ENCODE results near the gene ARSI.

Gene ARSI

GRCh38 chr5:150302301-150303069 lies at the start of gene ARSI:
TSS of gene ARSI (minus strand) at chr5:150302905. CDS start at chr5:150302373, 532 bp downstream.
- DNase-seq (ENCODE audit: low read depth) = no peak
- peak within 1 kb of the TSS; percentile 36 for H3K4me3 ChIP-seq (ENCODE audit: low read depth, low read length)

DNA sequence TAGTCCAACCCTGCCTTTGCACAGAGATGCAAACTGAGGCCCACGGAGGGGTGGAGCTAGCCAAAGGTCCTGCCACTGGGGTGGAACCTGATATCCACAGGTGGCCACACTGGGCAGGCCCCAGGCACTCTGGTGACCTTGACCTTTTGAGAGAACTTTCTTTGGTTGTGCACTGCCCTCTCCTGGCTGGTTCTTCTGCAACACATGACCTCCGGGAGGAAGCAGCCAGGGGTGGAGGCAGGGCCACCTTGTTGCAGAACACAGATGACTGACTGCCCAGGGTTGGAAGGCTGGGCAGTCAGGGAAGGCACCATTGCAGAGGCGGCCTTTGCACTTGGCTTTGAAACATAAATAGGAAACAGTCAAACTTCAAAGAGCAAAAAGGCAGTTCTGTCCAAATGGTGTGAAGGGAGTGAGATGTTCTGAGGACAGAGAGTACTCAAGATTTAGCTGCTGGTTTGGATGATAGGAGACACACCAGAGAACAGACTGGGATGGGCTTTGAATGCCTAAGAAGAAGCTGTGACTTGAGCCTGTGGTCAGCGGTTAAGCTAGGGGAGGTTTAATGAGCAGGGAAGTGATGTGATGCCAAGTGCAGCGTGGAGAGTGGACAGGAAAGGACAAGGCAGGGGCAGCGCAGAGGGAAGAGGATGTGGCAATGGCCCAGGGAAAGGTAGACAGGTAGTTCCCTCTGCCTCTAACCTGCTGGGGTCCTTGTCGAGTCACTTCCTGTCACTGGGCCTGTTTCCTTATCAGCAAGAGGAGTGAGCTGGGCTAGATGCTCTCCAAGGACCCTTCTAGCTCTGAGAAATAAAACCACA lies 48.0 kb upstream of the ARSI start:
- peak; percentile 14 for DNase-seq (ENCODE audit: low read depth)
- no peak overlapping the region for H3K4me3 ChIP-seq (ENCODE audit: low read depth, low read length)

DNA sequence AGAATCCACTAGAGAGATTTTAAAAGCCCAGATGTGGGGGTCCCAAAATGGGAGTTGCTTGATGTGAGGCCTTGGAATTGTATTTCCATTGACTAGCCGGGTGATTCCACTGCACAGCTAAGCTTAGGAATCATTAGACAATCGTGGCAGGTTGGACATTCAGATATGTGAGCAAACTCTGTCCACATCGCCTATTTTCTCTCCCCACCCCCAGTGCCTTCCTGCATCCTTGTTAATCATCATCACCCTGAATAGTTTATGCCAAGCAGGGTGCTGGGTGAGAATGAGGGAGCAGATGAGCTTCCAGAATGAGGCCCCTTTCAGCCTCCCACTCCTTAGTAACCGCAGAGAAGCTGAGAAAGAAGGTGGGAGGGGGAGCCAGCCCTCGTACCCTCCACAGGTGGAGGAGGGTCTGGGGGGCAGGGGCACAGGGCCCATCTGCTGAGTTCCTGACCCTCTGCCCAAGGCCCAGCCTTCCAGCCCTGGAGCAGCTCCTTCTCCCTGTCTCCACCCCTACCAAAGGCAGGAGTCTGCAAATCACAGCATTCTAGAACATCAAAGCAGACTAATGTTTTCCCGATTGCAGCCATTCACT lies 47.1 kb upstream of the ARSI start:
- DNase-seq (ENCODE audit: low read depth) = no peak

GRCh38 chr5:150347451-150347850 lies 44.7 kb upstream of the ARSI start:
- DNase-seq (ENCODE audit: low read depth) = no peak
- H3K4me3 ChIP-seq (ENCODE audit: low read depth, low read length) = no peak overlapping the region

More for the DNA sequence above, 47.1 kb upstream of the ARSI start:
- H3K4me3 ChIP-seq (ENCODE audit: low read depth, low read length) = no peak overlapping the region

DNA sequence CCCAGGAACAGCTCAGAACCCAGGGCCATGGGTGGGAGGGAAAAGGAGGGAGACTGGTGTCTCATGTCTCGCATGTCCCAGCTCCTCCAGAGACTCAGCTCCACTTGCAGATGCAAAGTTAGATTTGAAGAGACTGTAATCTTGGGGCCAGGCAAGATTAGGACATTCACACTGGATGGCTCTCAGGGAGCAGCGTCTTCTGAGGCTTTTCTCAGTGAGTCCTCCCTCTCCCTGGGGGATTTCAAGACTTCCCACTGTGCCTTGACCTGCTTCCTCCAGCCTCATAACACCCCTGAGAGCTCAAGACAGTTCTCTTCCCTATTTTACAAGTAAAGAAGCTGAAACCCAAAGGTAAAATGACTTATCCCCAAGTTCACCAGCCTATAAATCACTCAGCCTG lies 44.3 kb upstream of the ARSI start:
- no peak overlapping the region for H3K4me3 ChIP-seq (ENCODE audit: low read depth, low read length)
- DNase-seq (ENCODE audit: low read depth) = no peak

GRCh38 chr5:150346592-150346991 lies 43.9 kb upstream of the ARSI start:
- no peak for DNase-seq (ENCODE audit: low read depth)
- no peak overlapping the region for H3K4me3 ChIP-seq (ENCODE audit: low read depth, low read length)

DNA sequence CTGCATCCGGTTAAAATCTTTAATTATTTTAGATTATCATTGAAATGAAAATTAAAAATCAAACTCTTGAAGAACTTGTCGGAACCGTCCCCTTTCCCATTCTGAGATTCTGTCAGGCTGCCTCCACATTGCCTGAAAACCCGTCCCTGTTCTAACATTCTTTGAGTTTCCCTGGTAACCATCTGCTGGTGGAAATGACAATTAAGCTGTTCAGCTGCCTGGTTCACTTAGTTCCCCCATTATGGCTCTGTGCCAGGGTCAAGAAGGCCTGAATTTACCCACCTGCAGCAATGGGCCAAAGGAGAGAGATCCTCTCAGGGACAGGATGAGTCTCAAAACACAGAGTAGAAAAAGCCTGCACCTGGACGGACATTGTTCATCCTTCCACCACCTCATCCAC lies 43.0 kb upstream of the ARSI start:
- no peak overlapping the region for H3K4me3 ChIP-seq (ENCODE audit: low read depth, low read length)
- DNase-seq (ENCODE audit: low read depth) = no peak

DNA sequence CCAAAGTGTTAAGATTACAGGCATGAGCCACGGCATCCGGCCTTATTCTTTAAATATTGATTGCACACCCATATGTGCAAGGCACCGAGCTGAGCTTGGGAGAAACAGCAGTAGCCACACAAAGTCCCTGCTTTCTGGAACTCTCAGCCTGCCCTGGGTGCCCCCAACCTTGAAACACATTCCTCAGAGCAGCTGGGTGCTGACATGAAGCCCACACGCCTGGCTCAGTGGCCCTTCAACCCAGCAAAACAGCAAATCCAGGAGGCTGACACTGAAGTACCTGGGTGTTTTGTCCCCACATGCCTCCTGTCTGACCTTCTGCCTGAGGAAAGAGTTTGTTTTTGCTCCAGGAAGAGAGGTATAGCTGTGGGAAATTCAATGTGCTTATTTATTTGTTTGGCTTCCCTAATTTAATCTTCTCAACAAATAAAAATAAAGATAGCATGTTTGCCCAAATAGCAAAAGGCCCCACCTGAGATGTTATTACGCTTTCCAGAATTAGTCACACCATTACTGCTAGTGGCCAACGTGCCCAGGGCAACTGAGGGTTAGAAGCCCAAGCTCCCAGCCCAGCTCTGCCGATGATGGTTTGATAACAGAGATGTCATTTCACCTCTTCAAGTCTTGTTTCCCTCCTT lies 41.4 kb upstream of the ARSI start:
- no peak for DNase-seq (ENCODE audit: low read depth)
- H3K4me3 ChIP-seq (ENCODE audit: low read depth, low read length) = no peak overlapping the region

GRCh38 chr5:150342583-150342982 lies 39.9 kb upstream of the ARSI start:
- DNase-seq (ENCODE audit: low read depth) = no peak
- H3K4me3 ChIP-seq (ENCODE audit: low read depth, low read length) = no peak overlapping the region

DNA sequence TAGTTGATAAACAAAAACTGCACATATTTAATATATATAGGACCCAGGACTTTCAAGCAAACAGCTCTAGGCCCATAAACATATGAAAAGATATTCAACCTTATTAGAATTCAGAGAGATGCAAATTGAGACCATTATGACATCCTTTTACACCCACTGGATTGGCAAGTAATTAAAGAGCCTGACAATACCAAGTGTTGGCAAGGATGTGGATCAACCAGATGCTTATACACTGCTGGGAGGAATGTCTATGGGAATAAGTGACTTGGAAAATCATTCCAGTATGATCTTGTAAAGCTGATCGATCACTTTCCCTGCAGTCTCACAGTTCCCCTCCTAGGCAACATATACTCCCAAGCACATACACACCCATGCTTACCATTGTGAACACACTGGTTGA lies 39.3 kb upstream of the ARSI start:
- DNase-seq (ENCODE audit: low read depth) = no peak
- no peak overlapping the region for H3K4me3 ChIP-seq (ENCODE audit: low read depth, low read length)

- no peak for DNase-seq (ENCODE audit: low read depth)
- H3K4me3 ChIP-seq (ENCODE audit: low read depth, low read length) = no peak overlapping the region
Measured at GRCh38 chr5:150341331-150341730, 38.6 kb upstream of the ARSI start.

DNA sequence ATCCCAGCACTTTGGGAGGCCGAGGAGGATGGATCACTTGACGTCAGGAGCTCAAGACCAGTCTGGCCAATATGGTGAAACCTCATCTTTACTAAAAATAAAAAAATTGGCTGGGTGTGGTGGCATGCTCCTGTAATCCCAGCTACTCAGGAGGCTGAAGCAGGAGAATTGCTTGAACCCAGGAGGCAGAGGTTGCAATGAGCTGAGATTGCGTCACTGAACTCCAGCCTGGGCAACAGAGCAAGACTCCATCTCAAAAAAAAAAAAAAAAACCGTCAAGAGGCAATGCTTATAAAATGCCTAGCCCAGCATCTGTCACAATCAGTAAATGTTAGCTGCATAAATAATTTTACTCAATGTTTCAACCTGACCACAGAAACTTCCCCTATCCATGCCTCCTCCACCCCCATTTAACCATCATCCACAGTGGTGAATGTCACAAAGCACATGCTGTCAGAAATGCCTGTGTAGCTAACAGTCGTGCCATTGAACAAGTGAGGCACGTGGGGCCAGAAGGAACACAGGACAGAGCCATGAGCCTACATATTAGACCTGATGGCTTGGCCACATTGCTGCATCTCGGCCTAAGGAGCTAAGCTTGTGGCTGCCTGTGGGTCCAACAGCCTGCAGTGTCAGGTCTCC lies 38.0 kb upstream of the ARSI start:
- H3K4me3 ChIP-seq (ENCODE audit: low read depth, low read length) = no peak overlapping the region
- no peak for DNase-seq (ENCODE audit: low read depth)

GRCh38 chr5:150339841-150340240 lies 37.1 kb upstream of the ARSI start:
- H3K4me3 ChIP-seq (ENCODE audit: low read depth, low read length) = no peak overlapping the region
- DNase-seq (ENCODE audit: low read depth) = no peak

DNA sequence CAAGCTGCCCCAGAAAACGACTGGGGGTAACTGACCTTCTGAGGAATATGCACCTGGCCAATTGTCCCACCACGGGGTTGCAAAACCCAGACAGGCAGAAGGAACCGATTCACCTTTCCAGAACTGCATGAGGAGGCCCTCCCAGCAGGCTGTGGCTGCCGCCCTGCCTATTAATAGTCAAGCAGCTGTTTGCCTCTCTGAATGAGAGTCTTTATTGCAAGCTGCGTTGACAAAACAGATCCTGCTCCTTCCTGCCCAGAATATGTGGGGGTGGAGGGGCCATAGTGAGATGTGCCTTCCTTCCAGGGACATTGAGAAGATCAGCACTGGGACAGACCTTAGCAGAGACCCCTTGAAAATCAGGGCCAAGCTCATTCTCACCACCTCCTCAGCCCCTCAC lies 36.5 kb upstream of the ARSI start:
- H3K4me3 ChIP-seq (ENCODE audit: low read depth, low read length) = no peak overlapping the region
- DNase-seq (ENCODE audit: low read depth) = no peak

- no peak for DNase-seq (ENCODE audit: low read depth)
Measured at GRCh38 chr5:150338546-150338945, 35.8 kb upstream of the ARSI start.

GRCh38 chr5:150335778-150336177 lies 33.1 kb upstream of the ARSI start:
- H3K4me3 ChIP-seq (ENCODE audit: low read depth, low read length) = no peak overlapping the region
- DNase-seq (ENCODE audit: low read depth) = no peak

More at GRCh38 chr5:150338546-150338945, 35.8 kb upstream of the ARSI start:
- H3K4me3 ChIP-seq (ENCODE audit: low read depth, low read length) = no peak overlapping the region

DNA sequence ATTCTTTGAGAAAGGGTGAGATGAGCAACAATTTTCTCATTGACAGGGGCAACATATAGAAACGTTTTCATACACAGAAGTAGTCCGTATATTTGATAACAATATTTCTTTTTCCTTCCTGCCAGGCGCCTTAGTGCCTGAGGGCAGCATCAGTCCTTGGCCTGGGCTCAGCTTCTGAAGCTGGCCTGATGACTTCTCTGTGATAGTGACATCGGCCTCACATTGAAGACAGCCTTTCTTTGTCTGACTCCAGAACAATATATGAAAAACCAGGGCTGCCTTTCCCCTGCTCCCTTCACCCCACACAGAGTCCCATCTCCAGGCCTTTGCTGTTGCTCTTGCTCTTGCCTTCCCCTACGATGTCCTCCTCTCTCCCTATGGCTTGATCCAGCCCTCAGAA lies 30.7 kb upstream of the ARSI start:
- DNase-seq (ENCODE audit: low read depth) = no peak
- no peak overlapping the region for H3K4me3 ChIP-seq (ENCODE audit: low read depth, low read length)

- no peak for DNase-seq (ENCODE audit: low read depth)
- H3K4me3 ChIP-seq (ENCODE audit: low read depth, low read length) = no peak overlapping the region
Measured at GRCh38 chr5:150329881-150330876, 27.5 kb upstream of the ARSI start.

All from skeletal muscle cell (primary cell).